Measurements from ENCODE around the gene SNX20.

GRCh38 chr16:50694206-50694605, 13.1 kb upstream of the SNX20 start:
- TF ChIP-seq FOXK2 (IDR thresholded peaks at IDR 0.05) (no peak), ZNF792 (CRISPR knock-in tag; IDR thresholded peaks at IDR 0.05) (no peak), KLF11 (CRISPR knock-in tag; IDR thresholded peaks at IDR 0.05) (no peak), MXD1 (CRISPR knock-in tag; IDR thresholded peaks at IDR 0.05) (no peak), GMEB1 (CRISPR knock-in tag; IDR thresholded peaks at IDR 0.05; ENCODE audit: borderline replicate concordance) (no peak), CTCF (CRISPR knock-in tag; IDR thresholded peaks at IDR 0.05) (no peak), ZNF740 (CRISPR knock-in tag; IDR thresholded peaks at IDR 0.05) (no peak), PTBP1 (IDR thresholded peaks at IDR 0.05; ENCODE audit: low read depth, low read length, poor library complexity, severe bottlenecking) (no peak), NCOA5 (CRISPR knock-in tag; IDR thresholded peaks at IDR 0.05) (no peak), CREB1 (IDR thresholded peaks at IDR 0.05) (no peak), CREB1 (CRISPR knock-in tag; IDR thresholded peaks at IDR 0.05) (no peak)

Measured in HepG2 (cell line).